ENCODE data around the gene CREM. TPM values are rescaled to one million over a fixed set of nuclear protein-coding genes. Genes with fewer than 3 reads are reported as not detected.

CREM gene
- total RNA-seq, 1 donor, result 16.6 TPM

DNA sequence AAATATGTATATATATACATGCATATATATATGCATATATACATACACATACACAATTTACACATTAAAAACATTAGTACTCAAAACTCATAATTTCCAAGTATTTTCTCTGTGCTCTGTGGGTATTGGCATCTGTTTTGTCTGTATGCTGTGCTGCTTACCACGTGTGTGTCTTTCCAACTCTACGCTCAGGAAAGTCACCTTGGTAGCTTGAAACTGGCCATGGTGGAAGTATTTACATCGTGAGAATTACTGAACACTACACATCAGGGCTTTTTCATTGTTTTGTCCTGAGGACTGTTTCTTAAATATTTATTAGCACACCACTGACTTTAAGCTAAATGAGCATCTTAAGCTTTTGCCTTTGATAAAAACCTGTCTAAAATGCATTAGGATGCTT lies 79.6 kb downstream of the CREM start:
- H3K9me3 ChIP-seq (ENCODE audit: low read depth, low read length), result no peaks in the 10 kb centered on the region
- H3K27me3 ChIP-seq (ENCODE audit: insufficient read depth, low read length), result no peaks in the 10 kb centered on the region
- no peak overlapping the region for H2AFZ ChIP-seq (ENCODE audit: low read length)
- TF ChIP-seq, protein P1, sequence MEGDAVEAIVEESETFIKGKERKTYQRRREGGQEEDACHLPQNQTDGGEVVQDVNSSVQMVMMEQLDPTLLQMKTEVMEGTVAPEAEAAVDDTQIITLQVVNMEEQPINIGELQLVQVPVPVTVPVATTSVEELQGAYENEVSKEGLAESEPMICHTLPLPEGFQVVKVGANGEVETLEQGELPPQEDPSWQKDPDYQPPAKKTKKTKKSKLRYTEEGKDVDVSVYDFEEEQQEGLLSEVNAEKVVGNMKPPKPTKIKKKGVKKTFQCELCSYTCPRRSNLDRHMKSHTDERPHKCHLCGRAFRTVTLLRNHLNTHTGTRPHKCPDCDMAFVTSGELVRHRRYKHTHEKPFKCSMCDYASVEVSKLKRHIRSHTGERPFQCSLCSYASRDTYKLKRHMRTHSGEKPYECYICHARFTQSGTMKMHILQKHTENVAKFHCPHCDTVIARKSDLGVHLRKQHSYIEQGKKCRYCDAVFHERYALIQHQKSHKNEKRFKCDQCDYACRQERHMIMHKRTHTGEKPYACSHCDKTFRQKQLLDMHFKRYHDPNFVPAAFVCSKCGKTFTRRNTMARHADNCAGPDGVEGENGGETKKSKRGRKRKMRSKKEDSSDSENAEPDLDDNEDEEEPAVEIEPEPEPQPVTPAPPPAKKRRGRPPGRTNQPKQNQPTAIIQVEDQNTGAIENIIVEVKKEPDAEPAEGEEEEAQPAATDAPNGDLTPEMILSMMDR (IDR thresholded peaks at IDR 0.05; ENCODE audit: extremely low read depth, low read depth, low read length), result no peak
- DNase-seq (ENCODE audit: insufficient read length, low spot score, missing footprints), result no peak
- H3K4me2 ChIP-seq (ENCODE audit: insufficient read depth, low read length), result no peak overlapping the region
- no peak overlapping the region for H3K4me3 ChIP-seq (ENCODE audit: insufficient read depth, low read length)
- H3K27ac ChIP-seq (ENCODE audit: low read depth, low read length), result no peak overlapping the region
- no peaks in the 10 kb centered on the region for H3K4me1 ChIP-seq (ENCODE audit: insufficient read depth, low read length)
- no peaks in the 10 kb centered on the region for H4K20me1 ChIP-seq (ENCODE audit: insufficient read depth, low read length)
- H3K36me3 ChIP-seq (ENCODE audit: insufficient read depth, low read length), result no peaks in the 10 kb centered on the region
- no peaks in the 10 kb centered on the region for H3K79me2 ChIP-seq (ENCODE audit: insufficient read depth, low read length)

DNA sequence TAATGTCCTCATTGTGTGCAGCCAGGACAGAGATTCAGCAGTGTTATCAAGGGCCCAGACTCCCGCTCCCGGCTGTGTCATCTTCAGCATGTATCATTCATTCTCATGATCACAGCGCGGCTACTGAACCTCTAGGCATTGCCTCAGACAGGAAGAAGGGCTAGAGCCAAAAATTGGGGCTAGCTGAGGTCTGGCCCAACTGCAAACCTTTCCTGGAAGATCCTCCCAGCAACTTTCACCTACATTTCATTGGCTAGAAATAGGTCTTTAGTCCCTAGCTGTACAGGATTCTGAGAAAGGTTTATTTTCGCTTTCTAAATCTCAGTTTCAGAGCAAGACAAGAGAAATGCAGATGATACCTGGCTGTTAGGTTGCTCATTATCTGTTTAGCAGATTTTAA lies 81.9 kb downstream of the CREM start:
- TF ChIP-seq, protein P1 (IDR thresholded peaks at IDR 0.05; ENCODE audit: extremely low read depth, low read depth, low read length), result no peak
- Histone ChIP-seq H4K20me1 (ENCODE audit: insufficient read depth, low read length) (no peaks in the 10 kb centered on the region), H3K36me3 (ENCODE audit: insufficient read depth, low read length) (no peaks in the 10 kb centered on the region), H3K4me2 (ENCODE audit: insufficient read depth, low read length) (no peak overlapping the region), H3K27me3 (ENCODE audit: insufficient read depth, low read length) (no peaks in the 10 kb centered on the region), H2AFZ (ENCODE audit: low read length) (no peak overlapping the region), H3K27ac (ENCODE audit: low read depth, low read length) (no peak overlapping the region), H3K4me3 (ENCODE audit: insufficient read depth, low read length) (no peak overlapping the region), H3K9me3 (ENCODE audit: low read depth, low read length) (no peaks in the 10 kb centered on the region), H3K79me2 (ENCODE audit: insufficient read depth, low read length) (no peaks in the 10 kb centered on the region), H3K4me1 (ENCODE audit: insufficient read depth, low read length) (no peaks in the 10 kb centered on the region)
- no peak for DNase-seq (ENCODE audit: insufficient read length, low spot score, missing footprints)

DNA sequence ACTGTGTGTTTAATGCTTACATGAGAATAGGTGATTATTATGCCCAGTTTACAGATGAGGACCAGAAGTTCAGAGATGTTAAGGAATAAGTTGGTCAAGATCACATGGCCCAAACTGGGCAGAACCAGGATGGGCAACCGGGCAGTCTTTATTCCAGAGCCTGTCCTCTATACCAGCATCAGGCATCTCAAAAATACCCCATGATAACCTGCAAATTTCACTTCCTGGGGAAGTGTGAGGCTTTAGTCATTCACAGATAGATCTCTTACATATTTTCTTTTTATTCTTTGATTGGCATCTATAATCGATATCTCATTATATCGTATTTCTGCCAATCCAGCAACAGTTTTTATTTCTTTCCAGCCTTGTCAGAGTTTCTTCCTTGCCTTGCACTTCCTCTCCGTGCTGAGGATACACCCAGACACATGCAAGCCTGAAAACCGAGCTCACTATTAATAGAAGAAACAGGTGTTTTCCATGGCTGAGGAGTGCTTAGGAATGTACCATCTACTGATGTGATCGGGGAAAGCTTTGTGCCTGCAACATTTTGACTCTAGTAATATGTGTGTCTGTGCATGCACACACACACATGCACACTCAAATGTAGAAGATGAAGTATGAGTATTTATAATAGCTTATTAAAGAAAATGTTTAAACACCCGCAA lies 82.4 kb downstream of the CREM start:
- TF ChIP-seq, protein P1 (IDR thresholded peaks at IDR 0.05; ENCODE audit: extremely low read depth, low read depth, low read length), result no peak
- Histone ChIP-seq H3K27ac (ENCODE audit: low read depth, low read length) (no peak overlapping the region), H3K27me3 (ENCODE audit: insufficient read depth, low read length) (no peaks in the 10 kb centered on the region), H3K4me1 (ENCODE audit: insufficient read depth, low read length) (no peaks in the 10 kb centered on the region), H2AFZ (ENCODE audit: low read length) (no peak overlapping the region), H3K4me3 (ENCODE audit: insufficient read depth, low read length) (no peak overlapping the region), H4K20me1 (ENCODE audit: insufficient read depth, low read length) (no peaks in the 10 kb centered on the region), H3K79me2 (ENCODE audit: insufficient read depth, low read length) (no peaks in the 10 kb centered on the region), H3K36me3 (ENCODE audit: insufficient read depth, low read length) (no peaks in the 10 kb centered on the region), H3K4me2 (ENCODE audit: insufficient read depth, low read length) (no peak overlapping the region), H3K9me3 (ENCODE audit: low read depth, low read length) (no peaks in the 10 kb centered on the region)
- no peak for DNase-seq (ENCODE audit: insufficient read length, low spot score, missing footprints)

DNA sequence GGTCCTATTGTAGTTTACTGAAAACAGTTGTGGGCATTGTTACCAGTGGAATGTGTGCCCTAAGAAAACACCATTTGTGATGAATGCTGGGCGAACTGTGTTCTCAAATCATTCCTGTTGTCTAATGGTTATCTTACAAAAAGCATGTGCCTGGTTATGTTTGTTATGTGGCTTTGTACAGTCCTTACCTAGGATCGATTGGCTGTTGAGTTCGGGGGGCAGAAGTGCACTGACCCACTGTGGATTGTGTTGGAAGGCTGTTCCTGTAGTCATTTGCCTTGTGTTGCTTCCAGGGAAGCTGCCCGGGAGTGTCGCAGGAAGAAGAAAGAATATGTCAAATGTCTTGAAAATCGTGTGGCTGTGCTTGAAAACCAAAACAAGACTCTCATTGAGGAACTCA lies 84.3 kb downstream of the CREM start:
- no peak overlapping the region for H3K4me2 ChIP-seq (ENCODE audit: insufficient read depth, low read length)
- H3K9me3 ChIP-seq (ENCODE audit: low read depth, low read length), result no peaks in the 10 kb centered on the region
- H2AFZ ChIP-seq (ENCODE audit: low read length), result no peak overlapping the region
- H3K79me2 ChIP-seq (ENCODE audit: insufficient read depth, low read length), result no peaks in the 10 kb centered on the region
- DNase-seq (ENCODE audit: insufficient read length, low spot score, missing footprints), result no peak
- no peaks in the 10 kb centered on the region for H4K20me1 ChIP-seq (ENCODE audit: insufficient read depth, low read length)
- no peaks in the 10 kb centered on the region for H3K36me3 ChIP-seq (ENCODE audit: insufficient read depth, low read length)
- H3K27me3 ChIP-seq (ENCODE audit: insufficient read depth, low read length), result no peaks in the 10 kb centered on the region
- H3K4me3 ChIP-seq (ENCODE audit: insufficient read depth, low read length), result no peak overlapping the region
- no peak overlapping the region for H3K27ac ChIP-seq (ENCODE audit: low read depth, low read length)
- H3K4me1 ChIP-seq (ENCODE audit: insufficient read depth, low read length), result no peaks in the 10 kb centered on the region
- TF ChIP-seq, protein P1 (IDR thresholded peaks at IDR 0.05; ENCODE audit: extremely low read depth, low read depth, low read length), result no peak
